ENCODE results near the gene ASGR1. TPM values are rescaled to one million over a fixed set of nuclear protein-coding genes. Genes with fewer than 3 reads are reported as not detected.

Gene ASGR1
- polyA plus RNA-seq, 3 donors = 82.0 to 126 (median 114) TPM

DNA sequence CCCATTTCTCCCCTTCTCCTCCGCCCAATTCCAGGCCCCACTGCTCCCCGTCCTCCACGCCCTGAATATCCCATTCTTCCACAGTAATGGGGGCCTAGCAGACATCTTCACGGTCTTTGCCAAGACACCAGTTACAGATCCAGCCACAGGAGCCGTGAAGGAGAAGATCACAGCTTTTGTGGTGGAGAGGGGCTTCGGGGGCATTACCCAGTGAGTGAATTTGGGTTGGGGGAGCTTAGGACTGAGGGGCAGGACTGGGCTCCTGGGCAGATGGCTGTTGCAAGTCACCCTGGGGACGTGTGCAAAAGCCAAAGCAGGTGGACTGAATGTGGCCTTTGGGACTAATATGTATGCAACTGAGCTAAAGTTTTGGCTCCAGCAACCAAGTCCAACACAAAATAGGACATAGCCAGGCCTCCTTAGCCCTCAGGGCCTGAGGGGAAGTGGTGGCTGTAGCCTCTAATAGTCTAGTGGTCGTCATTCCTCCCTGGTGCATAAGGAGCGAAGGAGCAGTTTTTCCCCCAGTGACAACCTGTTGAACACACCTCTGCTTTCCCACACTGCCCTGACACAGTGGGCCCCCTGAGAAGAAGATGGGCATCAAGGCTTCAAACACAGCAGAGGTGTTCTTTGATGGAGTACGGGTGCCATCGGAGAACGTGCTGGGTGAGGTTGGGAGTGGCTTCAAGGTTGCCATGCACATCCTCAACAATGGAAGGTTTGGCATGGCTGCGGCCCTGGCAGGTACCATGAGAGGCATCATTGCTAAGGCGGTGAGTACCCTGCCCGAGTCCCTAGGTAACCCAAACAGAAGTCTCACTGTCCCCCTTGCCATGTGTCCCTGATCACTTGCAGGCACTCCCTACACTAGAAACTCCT lies 43.2 kb upstream of the ASGR1 start:
- Histone ChIP-seq H3K27ac (ENCODE audit: low read depth in 1 of 2, low read length in 2 of 2) (no peak overlapping the region), H3K4me2 (replicated peaks; ENCODE audit: extremely low read depth, low read length, poor library complexity, severe bottlenecking) (no peak overlapping the region), H4K20me1 (ENCODE audit: insufficient read depth, low read length) (peaks cover 18% of the 10 kb centered on the region), H3K4me3 (replicated peaks in 1 of 3; ENCODE audit: low read depth in 2 of 3, low read length in 3 of 3) (no peak overlapping the region), H3K79me2 (ENCODE audit: insufficient read depth, low read length) (peaks cover 29% of the 10 kb centered on the region), H3K9me3 (replicated peaks in 1 of 2; ENCODE audit: control insufficient read depth in 1 of 2, insufficient read depth in 1 of 2, low read length in 2 of 2) (no peaks in the 10 kb centered on the region), H3K27me3 (ENCODE audit: control insufficient read depth in 2 of 2, insufficient read depth in 2 of 2, low read length in 2 of 2) (no peaks in the 10 kb centered on the region), H3K36me3 (replicated peaks in 1 of 2; ENCODE audit: control insufficient read depth in 1 of 2, insufficient read depth in 2 of 2, low read length in 2 of 2) (peaks cover 48 to 60% of the 10 kb centered on the region in 2 donors), H3K4me1 (ENCODE audit: control insufficient read depth in 1 of 2, insufficient read depth in 2 of 2, low read length in 2 of 2) (peaks cover 36 to 43% of the 10 kb centered on the region in 2 donors), H2AFZ (ENCODE audit: insufficient read depth, low read depth, low read length, poor library complexity, severe bottlenecking) (no peak overlapping the region), H3K9ac (ENCODE audit: insufficient read depth, low read length, poor library complexity, severe bottlenecking) (no peak overlapping the region)
- peaks cover 0 to 2% (median 2%) of the 10 kb centered on the region in 3 donors for H3K27me3 Mint-ChIP-seq (ENCODE audit: low read depth in 3 of 3)
- peak overlapping the region in 1 of 7 donors; percentile 73 for H3K27ac Mint-ChIP-seq
- peaks cover 51 to 60% of the 10 kb centered on the region in 2 donors for H3K36me3 Mint-ChIP-seq
- TF ChIP-seq, protein P1, sequence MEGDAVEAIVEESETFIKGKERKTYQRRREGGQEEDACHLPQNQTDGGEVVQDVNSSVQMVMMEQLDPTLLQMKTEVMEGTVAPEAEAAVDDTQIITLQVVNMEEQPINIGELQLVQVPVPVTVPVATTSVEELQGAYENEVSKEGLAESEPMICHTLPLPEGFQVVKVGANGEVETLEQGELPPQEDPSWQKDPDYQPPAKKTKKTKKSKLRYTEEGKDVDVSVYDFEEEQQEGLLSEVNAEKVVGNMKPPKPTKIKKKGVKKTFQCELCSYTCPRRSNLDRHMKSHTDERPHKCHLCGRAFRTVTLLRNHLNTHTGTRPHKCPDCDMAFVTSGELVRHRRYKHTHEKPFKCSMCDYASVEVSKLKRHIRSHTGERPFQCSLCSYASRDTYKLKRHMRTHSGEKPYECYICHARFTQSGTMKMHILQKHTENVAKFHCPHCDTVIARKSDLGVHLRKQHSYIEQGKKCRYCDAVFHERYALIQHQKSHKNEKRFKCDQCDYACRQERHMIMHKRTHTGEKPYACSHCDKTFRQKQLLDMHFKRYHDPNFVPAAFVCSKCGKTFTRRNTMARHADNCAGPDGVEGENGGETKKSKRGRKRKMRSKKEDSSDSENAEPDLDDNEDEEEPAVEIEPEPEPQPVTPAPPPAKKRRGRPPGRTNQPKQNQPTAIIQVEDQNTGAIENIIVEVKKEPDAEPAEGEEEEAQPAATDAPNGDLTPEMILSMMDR (IDR thresholded peaks at IDR 0.05) = no peak
- DNase-seq = no peak
- peaks cover 42% of the 10 kb centered on the region for H3K4me1 Mint-ChIP-seq
- peaks cover 0 to 2% (median 0%) of the 10 kb centered on the region in 7 donors for H3K9me3 Mint-ChIP-seq
- WGBS (ENCODE audit: insufficient coverage) = 95% methylated on average over 11 of the region's 15 CpGs
- H3K4me3 Mint-ChIP-seq = no peak overlapping the region
- intact Hi-C loops (cut with micrococcal nuclease) = loop anchor here (5.0 kb wide), 1 partner anchor 75 kb away; no protein-coding TSS in a partner anchor

DNA sequence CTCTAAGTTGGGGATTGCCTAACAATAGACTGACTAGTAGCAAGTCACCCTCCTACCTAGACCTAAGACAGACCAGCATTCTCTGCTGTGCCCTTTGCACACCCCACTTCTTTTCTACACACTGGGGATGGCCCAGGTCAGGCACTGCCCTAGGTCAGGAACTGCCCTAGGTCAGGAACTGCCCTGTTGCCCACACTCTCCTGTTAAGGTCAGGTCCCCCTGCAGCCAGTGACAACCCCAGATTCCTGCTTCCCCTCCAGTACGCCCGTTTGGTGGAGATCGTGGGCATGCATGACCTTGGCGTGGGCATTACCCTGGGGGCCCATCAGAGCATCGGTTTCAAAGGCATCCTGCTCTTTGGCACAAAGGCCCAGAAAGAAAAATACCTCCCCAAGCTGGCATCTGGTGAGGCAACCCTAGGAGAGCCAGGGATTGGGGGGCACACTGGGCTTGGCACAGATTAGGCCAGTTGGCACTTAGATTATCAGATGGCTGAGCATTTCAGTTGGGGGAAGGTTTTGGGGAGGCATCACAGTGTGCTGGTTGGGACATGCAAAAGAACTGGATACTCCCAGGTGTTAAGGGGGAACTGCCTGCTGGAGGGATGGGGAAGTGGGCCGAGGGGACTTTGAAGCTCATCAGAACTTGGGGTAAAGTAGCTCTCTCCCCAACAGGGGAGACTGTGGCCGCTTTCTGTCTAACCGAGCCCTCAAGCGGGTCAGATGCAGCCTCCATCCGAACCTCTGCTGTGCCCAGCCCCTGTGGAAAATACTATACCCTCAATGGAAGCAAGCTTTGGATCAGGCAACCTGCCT lies 42.3 kb upstream of the ASGR1 start:
- TF ChIP-seq, protein P1 (IDR thresholded peaks at IDR 0.05) = no peak
- Mint-ChIP-seq H3K4me3 (peak overlapping the region; percentile 96 to 98), H3K4me1 (peaks cover 46% of the 10 kb centered on the region), H3K27ac (peak overlapping the region in 3 of 7 donors; percentile 36 to 93 (median 89)), H3K27me3 (ENCODE audit: low read depth in 3 of 3) (peaks cover 0 to 2% (median 2%) of the 10 kb centered on the region in 3 donors), H3K9me3 (peaks cover 0 to 2% (median 0%) of the 10 kb centered on the region in 7 donors), H3K36me3 (peaks cover 42 to 52% of the 10 kb centered on the region in 2 donors)
- peak overlapping the region in 1 of 3 experiments; percentile 94 for H3K4me3 ChIP-seq (replicated peaks in 1 of 3; ENCODE audit: low read depth in 2 of 3, low read length in 3 of 3)
- H3K4me1 ChIP-seq (ENCODE audit: control insufficient read depth in 1 of 2, insufficient read depth in 2 of 2, low read length in 2 of 2) = peaks cover 42 to 50% of the 10 kb centered on the region in 2 donors
- H3K4me2 ChIP-seq (replicated peaks; ENCODE audit: extremely low read depth, low read length, poor library complexity, severe bottlenecking) = peak overlapping the region; percentile 96
- 92% methylated on average over 5 of the region's 10 CpGs for WGBS (ENCODE audit: insufficient coverage)
- peak overlapping the region in 1 of 2 donors; percentile 0 for H3K27ac ChIP-seq (ENCODE audit: low read depth in 1 of 2, low read length in 2 of 2)
- intact Hi-C loops (cut with micrococcal nuclease) = loop anchor here (2.0 to 5.0 kb wide), 2 partner anchors 15 to 76 kb away; no protein-coding TSS in a partner anchor
- DNase-seq = no peak
- H3K9me3 ChIP-seq (replicated peaks in 1 of 2; ENCODE audit: control insufficient read depth in 1 of 2, insufficient read depth in 1 of 2, low read length in 2 of 2) = no peaks in the 10 kb centered on the region
- peaks cover 35% of the 10 kb centered on the region for H3K79me2 ChIP-seq (ENCODE audit: insufficient read depth, low read length)
- no peak overlapping the region for H2AFZ ChIP-seq (ENCODE audit: insufficient read depth, low read depth, low read length, poor library complexity, severe bottlenecking)
- no peaks in the 10 kb centered on the region for H3K27me3 ChIP-seq (ENCODE audit: control insufficient read depth in 2 of 2, insufficient read depth in 2 of 2, low read length in 2 of 2)
- H3K36me3 ChIP-seq (replicated peaks in 1 of 2; ENCODE audit: control insufficient read depth in 1 of 2, insufficient read depth in 2 of 2, low read length in 2 of 2) = peaks cover 44 to 51% of the 10 kb centered on the region in 2 donors
- peaks cover 19% of the 10 kb centered on the region for H4K20me1 ChIP-seq (ENCODE audit: insufficient read depth, low read length)
- H3K9ac ChIP-seq (ENCODE audit: insufficient read depth, low read length, poor library complexity, severe bottlenecking) = no peak overlapping the region
